Lower lobe of right lung (tissue), 2 donors: Measurements from ENCODE around the gene C17orf100. TPM values are rescaled to one million over a fixed set of nuclear protein-coding genes. Genes with fewer than 3 reads are reported as not detected.

Experiments used
- ATAC-seq, 2 donors: fragments of 200-7000 bp; cut with Tn5 transposase; one replicate each; pipeline ENCODE4 v1.9.1; 2020 to 2022; ENCODE audit warnings: mild to moderate bottlenecking in 2 of 2, moderate library complexity in 2 of 2
- DNase-seq: peaks from one replicate; pipeline ENCODE4 v3.0.0-alpha.2; 2020
- H3K27ac ChIP-seq: fragments of 200-600 bp; one replicate; pipeline ENCODE4 v1.8.0; 2022
- H3K27me3 ChIP-seq: fragments of 200-600 bp; one replicate; pipeline ENCODE4 v1.8.0; 2022; ENCODE audit warnings: low read depth
- H3K36me3 ChIP-seq: fragments of 200-600 bp; one replicate; pipeline ENCODE4 v1.8.0; 2022; ENCODE audit warnings: mild to moderate bottlenecking
- H3K4me1 ChIP-seq: fragments of 200-600 bp; one replicate; pipeline ENCODE4 v1.8.0; 2022
- H3K4me3 ChIP-seq: fragments of 200-600 bp; one replicate; pipeline ENCODE4 v1.8.0; 2022; ENCODE audit warnings: mild to moderate bottlenecking
- H3K9me3 ChIP-seq: fragments of 200-600 bp; one replicate; pipeline ENCODE4 v1.8.0; 2022
- intact Hi-C: fragments of 100-400 bp; cut with DNase I; formaldehyde crosslinking; loops from one replicate; pipeline ENCODE4 v1.11.0; 2022
- total RNA-seq: library from RNA; stranded (reverse); fragmentation: NEBNext Ultra II Directional; extraction: Animal tissue kit (Norgen Biotek cat#: 25700); gene quantifications from one replicate; pipeline ENCODE4 v1.2.1, GENCODE V29; 2021
- TF ChIP-seq, protein P1 (sequence below): fragments of 200-600 bp; IDR thresholded peaks from one replicate; pipeline ENCODE4 v1.8.0; 2022; ENCODE audit warnings: antibody characterized with exemption, mild to moderate bottlenecking
- donor health status: DM: no; HTN: yes; CAD: no; lungs with severe emphysema.

The C17orf100 gene
- total RNA-seq, 1 donor from 2014 or later = 1.9 TPM

DNA sequence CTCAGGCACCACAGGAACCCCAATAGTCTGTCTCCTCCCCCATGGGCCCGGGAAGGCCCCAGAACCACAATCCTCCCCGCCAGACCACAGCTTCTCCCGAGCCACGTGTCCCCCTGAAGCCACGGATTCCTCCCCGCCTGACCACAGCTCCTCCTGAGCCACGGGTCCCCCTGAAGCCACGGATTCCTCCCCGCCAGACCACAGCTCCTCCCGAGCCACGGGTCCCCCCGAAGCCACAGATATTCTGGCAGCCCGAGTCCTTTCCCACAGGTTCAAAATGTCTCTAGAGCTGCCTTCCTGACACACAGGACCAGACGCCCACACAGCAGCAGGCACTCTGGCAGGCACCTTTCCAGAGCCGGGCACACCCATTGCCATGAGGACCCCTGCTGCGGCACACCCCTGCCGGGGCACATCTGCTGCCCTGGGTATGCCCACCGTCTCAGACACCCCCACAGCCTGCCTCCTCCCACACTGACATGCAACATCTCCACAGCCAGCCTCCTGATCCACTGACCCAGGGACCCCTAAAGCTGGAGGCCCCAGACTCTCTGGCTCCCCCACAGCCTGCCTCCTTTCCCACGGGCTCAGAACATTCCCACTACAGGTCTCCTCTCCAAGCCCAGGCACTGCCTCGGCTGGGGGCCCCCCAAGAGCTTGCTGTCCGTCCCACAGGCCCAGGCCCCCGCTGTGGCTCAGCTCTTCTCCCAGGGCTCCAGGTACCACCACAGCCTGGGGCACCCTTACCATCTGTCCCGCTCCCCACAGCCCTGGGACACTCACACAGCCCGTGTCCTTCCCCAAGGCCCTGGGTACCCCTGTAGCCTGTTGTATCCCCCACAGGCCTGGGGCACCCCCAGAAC, 13.3 kb upstream of the C17orf100 start:
- H3K36me3 ChIP-seq = peaks cover 27% of the 10 kb centered on the region
- no peak for DNase-seq
- H3K4me1 ChIP-seq = peaks cover 32% of the 10 kb centered on the region
- ATAC-seq = no peak
- H3K27me3 ChIP-seq = no peaks in the 10 kb centered on the region
- intact Hi-C loops = no loop called here
- H3K9me3 ChIP-seq = no peaks in the 10 kb centered on the region
- no peak overlapping the region for H3K4me3 ChIP-seq
- TF ChIP-seq, protein P1, sequence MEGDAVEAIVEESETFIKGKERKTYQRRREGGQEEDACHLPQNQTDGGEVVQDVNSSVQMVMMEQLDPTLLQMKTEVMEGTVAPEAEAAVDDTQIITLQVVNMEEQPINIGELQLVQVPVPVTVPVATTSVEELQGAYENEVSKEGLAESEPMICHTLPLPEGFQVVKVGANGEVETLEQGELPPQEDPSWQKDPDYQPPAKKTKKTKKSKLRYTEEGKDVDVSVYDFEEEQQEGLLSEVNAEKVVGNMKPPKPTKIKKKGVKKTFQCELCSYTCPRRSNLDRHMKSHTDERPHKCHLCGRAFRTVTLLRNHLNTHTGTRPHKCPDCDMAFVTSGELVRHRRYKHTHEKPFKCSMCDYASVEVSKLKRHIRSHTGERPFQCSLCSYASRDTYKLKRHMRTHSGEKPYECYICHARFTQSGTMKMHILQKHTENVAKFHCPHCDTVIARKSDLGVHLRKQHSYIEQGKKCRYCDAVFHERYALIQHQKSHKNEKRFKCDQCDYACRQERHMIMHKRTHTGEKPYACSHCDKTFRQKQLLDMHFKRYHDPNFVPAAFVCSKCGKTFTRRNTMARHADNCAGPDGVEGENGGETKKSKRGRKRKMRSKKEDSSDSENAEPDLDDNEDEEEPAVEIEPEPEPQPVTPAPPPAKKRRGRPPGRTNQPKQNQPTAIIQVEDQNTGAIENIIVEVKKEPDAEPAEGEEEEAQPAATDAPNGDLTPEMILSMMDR = no peak
- H3K27ac ChIP-seq = no peak overlapping the region

DNA sequence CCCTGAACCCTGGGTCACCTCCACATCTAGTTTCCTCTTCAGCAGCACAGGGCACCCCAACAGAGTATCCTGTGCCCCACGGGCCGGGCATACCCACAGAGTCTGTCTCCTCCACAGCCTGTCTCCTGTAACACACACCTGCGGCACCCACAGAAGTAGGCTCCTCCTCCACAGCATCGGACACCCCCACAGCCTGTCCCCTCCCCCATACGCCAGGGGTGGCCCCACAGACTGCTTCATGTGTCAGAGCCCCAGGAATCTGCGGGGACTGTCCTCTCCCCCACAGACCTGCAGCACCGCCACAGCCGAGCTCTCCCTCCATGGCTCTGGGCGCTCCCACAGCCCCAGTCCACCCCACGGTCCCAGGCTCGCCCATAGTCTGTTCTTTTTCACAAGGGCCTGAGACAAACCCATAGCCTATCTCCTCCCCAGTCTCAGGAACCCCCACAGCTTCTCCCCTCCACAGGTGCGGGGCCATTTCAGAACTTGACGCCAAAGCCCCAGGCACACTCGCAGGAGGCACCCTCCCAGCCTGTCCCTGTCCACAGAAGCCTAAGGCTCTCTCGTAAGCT, 12.5 kb upstream of the C17orf100 start:
- intact Hi-C loops = no loop called here
- H3K9me3 ChIP-seq = no peaks in the 10 kb centered on the region
- H3K27ac ChIP-seq = no peak overlapping the region
- DNase-seq (no peak), ATAC-seq (no peak)
- H3K36me3 ChIP-seq = peaks cover 28% of the 10 kb centered on the region
- H3K4me3 ChIP-seq = peak overlapping the region; percentile 93
- TF ChIP-seq, protein P1 = no peak
- no peaks in the 10 kb centered on the region for H3K27me3 ChIP-seq
- peaks cover 32% of the 10 kb centered on the region for H3K4me1 ChIP-seq

DNA sequence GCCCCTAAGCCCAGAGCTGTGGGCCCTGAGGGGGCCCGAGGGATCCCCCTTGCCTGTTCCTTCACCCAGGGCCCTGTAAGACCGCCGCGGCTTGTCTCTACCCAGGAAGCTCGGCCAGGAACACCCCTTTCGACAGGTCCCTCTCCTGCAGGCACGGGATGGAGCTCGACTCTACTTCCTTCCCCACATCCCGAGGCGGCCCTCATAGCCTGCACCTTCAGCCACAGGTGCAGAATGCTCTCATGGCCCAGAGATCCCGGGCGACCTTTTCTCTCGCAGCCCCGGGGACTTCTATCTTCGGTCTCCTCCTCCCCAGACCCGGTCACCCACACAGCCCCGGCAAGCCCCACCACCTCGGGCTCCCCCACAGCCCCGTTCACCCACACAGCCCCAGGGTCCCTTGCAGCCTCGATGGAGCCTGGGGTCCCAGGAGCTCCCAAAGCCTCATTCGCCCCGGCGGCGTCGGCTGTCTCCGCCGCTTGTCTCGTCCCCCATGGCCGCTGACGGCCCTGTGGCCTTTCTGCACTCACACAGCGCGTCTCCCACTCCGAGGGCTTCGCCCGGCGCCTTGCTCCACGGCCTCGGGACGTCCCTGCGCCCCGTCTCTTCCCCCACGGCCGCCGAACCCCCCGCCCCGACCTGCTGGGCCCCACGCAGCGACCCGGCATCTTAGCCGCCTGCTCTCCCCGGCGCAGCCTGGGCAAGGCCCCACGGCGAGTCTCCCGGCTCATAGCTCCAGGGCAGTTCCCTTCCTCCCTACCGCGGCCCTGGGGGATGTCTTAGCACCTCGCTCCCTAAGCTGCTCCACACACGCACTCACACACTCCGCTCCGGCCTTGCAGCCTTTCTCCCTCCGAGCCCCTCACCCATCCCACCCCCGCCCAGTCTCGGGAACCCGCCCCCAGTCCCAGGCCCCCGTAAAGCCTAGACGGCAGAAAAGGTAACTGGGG, 11.7 kb upstream of the C17orf100 start:
- peak; percentile 73 to 74 for ATAC-seq
- peaks cover 32% of the 10 kb centered on the region for H3K4me1 ChIP-seq

DNA sequence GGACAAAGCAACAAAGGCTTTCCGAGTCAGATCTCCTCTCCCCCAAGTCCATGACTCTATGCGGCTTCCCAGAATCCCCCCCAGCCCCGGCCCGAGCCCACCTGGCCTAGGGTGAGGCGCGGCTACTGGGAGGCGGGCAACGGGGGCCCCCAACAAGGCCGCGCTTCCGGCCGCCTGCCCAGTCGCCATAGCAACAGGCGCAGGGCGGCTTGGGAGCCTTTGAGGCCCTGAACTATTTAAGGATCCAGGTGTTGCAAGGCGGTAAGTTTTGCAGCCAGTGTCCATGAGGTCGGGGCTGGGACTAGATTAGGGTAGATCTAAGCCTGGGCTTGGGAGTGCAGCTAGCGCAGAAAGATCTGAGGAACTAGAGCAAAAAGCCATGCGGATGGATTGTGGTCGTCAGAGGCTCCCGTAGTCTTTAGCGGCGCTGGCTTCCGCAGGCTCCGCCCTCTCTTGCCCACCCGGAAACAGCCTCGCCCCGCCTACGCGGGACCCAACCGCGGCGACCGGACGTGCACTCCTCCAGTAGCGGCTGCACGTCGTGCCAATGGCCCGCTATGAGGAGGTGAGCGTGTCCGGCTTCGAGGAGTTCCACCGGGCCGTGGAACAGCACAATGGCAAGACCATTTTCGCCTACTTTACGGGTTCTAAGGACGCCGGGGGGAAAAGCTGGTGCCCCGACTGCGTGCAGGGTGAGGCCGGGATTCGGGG, 10.9 kb upstream of the C17orf100 start, which contains the start of the genes KIAA0753 and TXNDC17:
TSS of gene KIAA0753 (minus strand) at position 176 of the 711 bp plus-strand sequence. CDS start 5,608 bp downstream, outside the sequence.
TSS of gene TXNDC17 (plus strand) at position 525 of the 711 bp plus-strand sequence. CDS start at position 548, 23 bp downstream.
- DNase-seq = peak; percentile 96
- peak within 1 kb of the TSS; percentile 93 for H3K4me3 ChIP-seq
- peaks cover 32% of the 10 kb centered on the region for H3K4me1 ChIP-seq
- TF ChIP-seq, protein P1 = no peak
- H3K27me3 ChIP-seq = no peaks in the 10 kb centered on the region
- H3K36me3 ChIP-seq = peaks cover 34% of the 10 kb centered on the region
- H3K9me3 ChIP-seq = no peaks in the 10 kb centered on the region
- peak within 1 kb of the TSS; percentile 93 for H3K27ac ChIP-seq
- intact Hi-C loops = no loop called here
- ATAC-seq = peak; percentile 96 to 98

More for the DNA sequence above, 11.7 kb upstream of the C17orf100 start:
- TF ChIP-seq, protein P1 = no peak
- H3K27me3 ChIP-seq = no peaks in the 10 kb centered on the region
- peak overlapping the region; percentile 93 for H3K4me3 ChIP-seq
- intact Hi-C loops = no loop called here
- H3K27ac ChIP-seq = peak overlapping the region; percentile 93
- H3K36me3 ChIP-seq = peaks cover 28% of the 10 kb centered on the region
- H3K9me3 ChIP-seq = no peaks in the 10 kb centered on the region
- peak; percentile 66 for DNase-seq
